IMR-90 (cell line): ENCODE results near the gene PELI3. TPM values are rescaled to one million over a fixed set of nuclear protein-coding genes. Genes with fewer than 3 reads are reported as not detected.

Experiments used
- ATAC-seq: fragments of 200-7000 bp; cut with Tn5 transposase; 2 replicates; pipeline ENCODE4 v1.9.1; 2020; ENCODE audit warnings: low read depth, mild to moderate bottlenecking, moderate library complexity
- BruUV-seq: library from RNA; stranded (reverse); fragments of 400-500 nt; replicated peaks from 2 replicates; lab custom pipeline; 2021; lab: Mats Ljungman, UMichigan
- CTCF ChIA-PET: fragments of 300-600 bp; formaldehyde crosslinking; extraction: SDS; loops from one replicate; lab custom pipeline; 2021; ENCODE audit warnings: antibody characterized with exemption; lab: Yijun Ruan, JAX
- POLR2A ChIA-PET: fragments of 300-600 bp; sonication (Branson Sonifier 250); formaldehyde crosslinking; loops from one replicate; lab custom pipeline; 2022; ENCODE audit warnings: antibody characterized with exemption; ENCODE audit not compliant: unreplicated experiment; lab: Charles Lee
- DNase-seq: peaks from one replicate; pipeline ENCODE4 v3.0.0; 2013
- H2AFZ ChIP-seq: replicated peaks from 2 replicates; pipeline ENCODE3; 2013; ENCODE audit warnings: low read length, mild to moderate bottlenecking; ENCODE audit not compliant: poor library complexity
- H2AK5ac ChIP-seq: 2 replicates; pipeline ENCODE4 v1.6.1; 2013; ENCODE audit warnings: low read depth, low read length, inconsistent platforms
- H2AK9ac ChIP-seq: replicated peaks from 2 replicates; pipeline ENCODE3; 2013; ENCODE audit warnings: mild to moderate bottlenecking, low read depth, low read length, moderate library complexity; ENCODE audit not compliant: poor library complexity
- H2BK120ac ChIP-seq: 2 replicates; pipeline ENCODE4 v1.6.1; 2013; ENCODE audit warnings: low read depth, low read length, inconsistent platforms
- H2BK15ac ChIP-seq: 3 replicates; pipeline ENCODE4 v1.6.1; 2013; ENCODE audit warnings: low read depth, low read length, inconsistent platforms
- H2BK20ac ChIP-seq: 2 replicates; pipeline ENCODE4 v1.6.1; 2013; ENCODE audit warnings: low read depth, mild to moderate bottlenecking, inconsistent platforms, low read length, moderate library complexity
- H2BK5ac ChIP-seq: 2 replicates; pipeline ENCODE4 v1.6.1; 2013; ENCODE audit warnings: mild to moderate bottlenecking, low read depth, low read length, inconsistent platforms; ENCODE audit not compliant: poor library complexity, severe bottlenecking
- H3K14ac ChIP-seq: replicated peaks from 2 replicates; pipeline ENCODE4 v1.6.1; 2013; ENCODE audit warnings: low read depth, low read length, inconsistent platforms
- H3K18ac ChIP-seq: 2 replicates; pipeline ENCODE4 v1.6.1; 2013; ENCODE audit warnings: low read depth, low read length, control low read depth
- H3K23ac ChIP-seq: 2 replicates; pipeline ENCODE4 v1.6.1; 2013; ENCODE audit warnings: low read depth, low read length, inconsistent platforms
- H3K27ac ChIP-seq: 2 replicates; pipeline ENCODE4 v1.5.1; 2013; ENCODE audit warnings: mild to moderate bottlenecking, control low read depth, low read length; ENCODE audit not compliant: insufficient read depth
- H3K27me3 ChIP-seq: 2 replicates; pipeline ENCODE4 v1.6.1; 2013; ENCODE audit warnings: low read length; ENCODE audit not compliant: control insufficient read depth, insufficient read depth
- H3K36me3 ChIP-seq: 2 replicates; pipeline ENCODE4 v1.6.1; 2013; ENCODE audit warnings: low read length, mixed read lengths; ENCODE audit not compliant: control insufficient read depth, insufficient read depth
- H3K4ac ChIP-seq: 2 replicates; pipeline ENCODE4 v1.6.1; 2013; ENCODE audit warnings: low read depth, low read length, inconsistent platforms
- H3K4me1 ChIP-seq: 2 replicates; pipeline ENCODE4 v1.6.1; 2013; ENCODE audit warnings: low read length, mixed read lengths; ENCODE audit not compliant: control insufficient read depth, insufficient read depth
- H3K4me2 ChIP-seq: 2 replicates; pipeline ENCODE4 v1.6.1; 2013; ENCODE audit warnings: low read depth, mild to moderate bottlenecking, control low read depth, low read length, moderate library complexity
- H3K4me3 ChIP-seq: 2 replicates; pipeline ENCODE4 v1.5.1; 2013; ENCODE audit warnings: low read depth, mild to moderate bottlenecking, control low read depth, low read length, moderate library complexity; ENCODE audit not compliant: insufficient read depth
- H3K56ac ChIP-seq: 2 replicates; pipeline ENCODE4 v1.6.1; 2013; ENCODE audit warnings: low read length, inconsistent platforms; ENCODE audit not compliant: insufficient read depth; ENCODE audit errors: extremely low read depth
- H3K79me1 ChIP-seq, 2 experiments: 2 replicates each; pipeline ENCODE4 v1.6.1; 2013; ENCODE audit warnings: low read length in 2 of 2, inconsistent platforms in 1 of 2, low read depth in 1 of 2
- H3K9ac ChIP-seq: 2 replicates; pipeline ENCODE4 v1.6.1; 2013; ENCODE audit warnings: low read depth, low read length, control low read depth
- H3K9me1 ChIP-seq: 2 replicates; pipeline ENCODE4 v1.6.1; 2013; ENCODE audit warnings: low read length, inconsistent platforms; ENCODE audit not compliant: insufficient read depth
- H3K9me3 ChIP-seq: 2 replicates; pipeline ENCODE4 v1.6.1; 2013; ENCODE audit warnings: low read length; ENCODE audit not compliant: control insufficient read depth, insufficient read depth
- H4K20me1 ChIP-seq: 2 replicates; pipeline ENCODE4 v1.6.1; 2013; ENCODE audit warnings: low read length, inconsistent platforms; ENCODE audit not compliant: insufficient read depth
- H4K5ac ChIP-seq: 2 replicates; pipeline ENCODE4 v1.6.1; 2013; ENCODE audit warnings: mild to moderate bottlenecking, low read depth, low read length, control low read depth
- H4K8ac ChIP-seq, 2 experiments: 2 replicates each; pipeline ENCODE4 v1.6.1; 2013; ENCODE audit warnings: low read depth in 2 of 2, low read length in 2 of 2, control low read depth in 1 of 2, inconsistent platforms in 1 of 2
- H4K91ac ChIP-seq: 2 replicates; pipeline ENCODE4 v1.6.1; 2013; ENCODE audit warnings: low read depth, low read length, inconsistent platforms; ENCODE audit not compliant: insufficient read depth
- RAD21 ChIP-seq: IDR thresholded peaks from 2 replicates; pipeline ENCODE4 v1.6.1; 2012; ENCODE audit warnings: low read length, improper control_type of control experiment
- WGBS, 2 experiments: methylation state at CpG; one replicate each; pipeline versions ENCODE4 v1.1.5 to v1.1.7; 2013; ENCODE audit warnings: missing lambda C conversion rate in 2 of 2; ENCODE audit not compliant: insufficient read length in 1 of 2; ENCODE audit errors: extremely low coverage in 2 of 2; 5-methylcytosine and 5-hydroxymethylcytosine counted together
- dilution Hi-C: fragments of 300-500 bp; cut with HindIII; formaldehyde crosslinking; loops from one replicate; pipeline ENCODE4 v1.14.3; 2018; ENCODE audit warnings: low sequenced_read_pairs; ENCODE audit not compliant: unreplicated experiment
- in situ Hi-C: fragments of 300-500 bp; cut with MboI; formaldehyde crosslinking; loops from 3 replicates; pipeline ENCODE4 v1.14.3; 2019; ENCODE audit warnings: low sequenced_read_pairs, inconsistent platforms, mixed read lengths
- intact Hi-C: fragments of 100-400 bp; cut with micrococcal nuclease; formaldehyde crosslinking; loops from 2 replicates; pipeline ENCODE4 v1.10.0; 2022
- polyA plus RNA-seq, 3 experiments: library from polyadenylated mRNA; depleted of rRNA; stranded (reverse); fragments of >200 nt; gene quantifications; 2 replicates each; pipeline ENCODE4 v1.2.3, GENCODE V29; 2012; ENCODE audit warnings: low replicate concordance in 1 of 3
- total RNA-seq: library from RNA; depleted of rRNA; stranded (reverse); fragments of >200 nt; gene quantifications from 2 replicates; pipeline ENCODE4 v1.2.3, GENCODE V29; 2012

PELI3 gene
- total and polyA plus RNA-seq, 2 of the 4 experiments (the other 2 are of a cell fraction): 5.0 to 6.3 TPM

DNA sequence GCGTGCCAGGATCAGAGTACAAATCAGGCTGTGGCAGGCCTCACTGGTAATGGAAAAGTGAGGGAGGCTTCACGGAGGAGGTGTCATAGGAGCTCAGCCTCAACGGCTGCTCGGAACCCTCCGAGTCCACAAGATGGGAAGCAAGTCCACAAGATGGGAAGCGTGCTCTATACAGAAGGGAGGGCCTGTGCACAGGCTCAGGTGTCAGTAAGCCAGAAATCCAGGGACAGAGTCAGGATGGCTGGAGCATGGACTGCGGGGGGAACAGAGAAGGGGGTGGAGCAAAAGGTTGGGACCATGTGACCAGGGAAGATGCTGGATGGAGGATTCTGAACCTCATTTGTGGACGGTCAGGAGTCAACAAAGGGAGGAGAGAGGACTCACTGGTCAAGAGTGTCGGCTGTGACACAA is 10.1 kb downstream of the PELI3 start:
- no peak overlapping the region for H3K9ac ChIP-seq
- no peak overlapping the region for H3K56ac ChIP-seq
- H2BK15ac ChIP-seq: no peak overlapping the region
- POLR2A ChIA-PET: no interaction called here
- no peak overlapping the region for H3K18ac ChIP-seq
- H3K27ac ChIP-seq: no peak overlapping the region
- no peak overlapping the region for H2AFZ ChIP-seq
- in situ Hi-C loops (no loop called here), intact Hi-C loops (no loop called here), dilution Hi-C loops (no loop called here)
- no peak overlapping the region for H2BK20ac ChIP-seq
- no peak overlapping the region for H3K4me2 ChIP-seq
- H3K27me3 ChIP-seq: no peaks in the 10 kb centered on the region
- H4K8ac ChIP-seq: no peak overlapping the region
- H2AK9ac ChIP-seq: peak overlapping the region; percentile 56
- no TSS peak for BruUV-seq
- H2BK5ac ChIP-seq: no peak overlapping the region
- H3K23ac ChIP-seq: no peak overlapping the region
- no peak overlapping the region for H3K4ac ChIP-seq
- no peak overlapping the region for H4K91ac ChIP-seq
- no peak for TF ChIP-seq RAD21
- H2BK120ac ChIP-seq: no peak overlapping the region
- peaks cover 7% of the 10 kb centered on the region; the same call in 1 of the 2 replicates for H3K9me1 ChIP-seq
- no peak for ATAC-seq
- H3K79me1 ChIP-seq: peaks cover 19 to 49% of the 10 kb centered on the region in 2 experiments
- CTCF ChIA-PET: interaction anchor here (0.5 kb wide), 1 partner anchor 8 kb away, joined by 4 read pairs; no protein-coding TSS in a partner anchor
- no peak overlapping the region for H3K4me3 ChIP-seq
- H2AK5ac ChIP-seq: no peak overlapping the region
- peaks cover 8% of the 10 kb centered on the region for H3K4me1 ChIP-seq
- H3K9me3 ChIP-seq: no peaks in the 10 kb centered on the region
- peaks cover 26% of the 10 kb centered on the region for H3K36me3 ChIP-seq
- H4K20me1 ChIP-seq: peaks cover 11% of the 10 kb centered on the region; the same call in 1 of the 2 replicates
- 67% methylated on average over 4 of the region's 9 CpGs; no CpG with 5 or more reads in 1 of the 2 experiments for WGBS, 2 experiments
- no peak overlapping the region for H4K5ac ChIP-seq
- DNase-seq: no peak
- no peak overlapping the region for H3K14ac ChIP-seq
